ENCODE data around the gene RPL29. TPM values are rescaled to one million over a fixed set of nuclear protein-coding genes. Genes with fewer than 3 reads are reported as not detected.

The RPL29 gene
- total and polyA plus RNA-seq, 2 donors (not counting 3 experiments of a cell fraction or from before 2014, with no cell fraction given) = 1,236 to 2,177 TPM

GRCh38 chr3:52041118-52041731, 45.5 kb upstream of the RPL29 start:
- Histone ChIP-seq H3K27me3 (ENCODE audit: control insufficient read depth in 2 of 2, insufficient read depth in 2 of 2, low read length in 2 of 2) (no peaks in the 10 kb centered on the region), H3K79me2 (ENCODE audit: control insufficient read depth, insufficient read depth, low read length) (no peaks in the 10 kb centered on the region), H3K36me3 (ENCODE audit: control insufficient read depth in 2 of 2, extremely low read depth in 1 of 2, insufficient read depth in 2 of 2, low read length in 2 of 2) (no peaks in the 10 kb centered on the region), H3K9me3 (replicated peaks; ENCODE audit: control insufficient read depth, insufficient read depth, low read length) (no peaks in the 10 kb centered on the region), H3K4me3 (replicated peaks in 1 of 3; ENCODE audit: insufficient read depth in 1 of 3, low read depth in 1 of 3, low read length in 3 of 3) (no peak overlapping the region), H2AFZ (ENCODE audit: low read depth, low read length) (no peak overlapping the region), H3K9ac (replicated peaks; ENCODE audit: extremely low read depth, insufficient read depth, low read length) (no peak overlapping the region), H4K20me1 (replicated peaks; ENCODE audit: control insufficient read depth, extremely low read depth, insufficient read depth, low read length) (no peaks in the 10 kb centered on the region), H3K9me1 (replicated peaks; ENCODE audit: control insufficient read depth, extremely low read depth, insufficient read depth, low read length) (no peaks in the 10 kb centered on the region), H3K4me1 (ENCODE audit: control insufficient read depth, extremely low read depth, insufficient read depth, low read length) (peaks cover 8% of the 10 kb centered on the region), H3K4me2 (ENCODE audit: insufficient read depth, low read length) (no peak overlapping the region), H3K27ac (ENCODE audit: insufficient read depth, low read depth, low read length) (no peak overlapping the region)
- no TSS peak for BruUV-seq (replicated peaks)
- TF ChIP-seq EZH2 (IDR thresholded peaks at IDR 0.05; ENCODE audit: borderline replicate concordance, low read depth, low read length, severe bottlenecking) = no peak
- TF ChIP-seq, protein P1, sequence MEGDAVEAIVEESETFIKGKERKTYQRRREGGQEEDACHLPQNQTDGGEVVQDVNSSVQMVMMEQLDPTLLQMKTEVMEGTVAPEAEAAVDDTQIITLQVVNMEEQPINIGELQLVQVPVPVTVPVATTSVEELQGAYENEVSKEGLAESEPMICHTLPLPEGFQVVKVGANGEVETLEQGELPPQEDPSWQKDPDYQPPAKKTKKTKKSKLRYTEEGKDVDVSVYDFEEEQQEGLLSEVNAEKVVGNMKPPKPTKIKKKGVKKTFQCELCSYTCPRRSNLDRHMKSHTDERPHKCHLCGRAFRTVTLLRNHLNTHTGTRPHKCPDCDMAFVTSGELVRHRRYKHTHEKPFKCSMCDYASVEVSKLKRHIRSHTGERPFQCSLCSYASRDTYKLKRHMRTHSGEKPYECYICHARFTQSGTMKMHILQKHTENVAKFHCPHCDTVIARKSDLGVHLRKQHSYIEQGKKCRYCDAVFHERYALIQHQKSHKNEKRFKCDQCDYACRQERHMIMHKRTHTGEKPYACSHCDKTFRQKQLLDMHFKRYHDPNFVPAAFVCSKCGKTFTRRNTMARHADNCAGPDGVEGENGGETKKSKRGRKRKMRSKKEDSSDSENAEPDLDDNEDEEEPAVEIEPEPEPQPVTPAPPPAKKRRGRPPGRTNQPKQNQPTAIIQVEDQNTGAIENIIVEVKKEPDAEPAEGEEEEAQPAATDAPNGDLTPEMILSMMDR (IDR thresholded peaks at IDR 0.05; ENCODE audit: extremely low read depth in 1 of 2, insufficient read depth in 1 of 2, low read depth in 1 of 2, low read length in 2 of 2) = peak; percentile 10 to 22
- ChIA-PET CTCF (interaction anchor here (1.1 to 5.8 kb wide), 7 partner anchors 12 to 81 kb away, joined by 3 to 43 read pairs (median 7); partner anchors contain the start of gene DUSP7), POLR2A (no interaction called here)
- intact Hi-C loops (cut with micrococcal nuclease) (no loop called here), dilution Hi-C loops (cut with MboI; ENCODE audit: extremely low pct_ligation_motif_present, low sequenced_read_pairs) (no loop called here)
- DNase-seq (ENCODE audit: low read depth, low spot score) = no peak
- no peak for FAIRE-seq

GRCh38 chr3:52040600-52040999, 44.9 kb upstream of the RPL29 start:
- Histone ChIP-seq H3K4me3 (replicated peaks in 1 of 3; ENCODE audit: insufficient read depth in 1 of 3, low read depth in 1 of 3, low read length in 3 of 3) (no peak overlapping the region), H3K4me2 (ENCODE audit: insufficient read depth, low read length) (no peak overlapping the region)
- CTCF ChIA-PET = interaction anchor here (1.1 to 5.8 kb wide), 7 partner anchors 12 to 81 kb away, joined by 3 to 43 read pairs (median 7); partner anchors contain the start of gene DUSP7

More at GRCh38 chr3:52040600-52040999, 44.9 kb upstream of the RPL29 start:
- H3K9me3 ChIP-seq (replicated peaks; ENCODE audit: control insufficient read depth, insufficient read depth, low read length) = no peaks in the 10 kb centered on the region
- no peaks in the 10 kb centered on the region for H4K20me1 ChIP-seq (replicated peaks; ENCODE audit: control insufficient read depth, extremely low read depth, insufficient read depth, low read length)
- H3K36me3 ChIP-seq (ENCODE audit: control insufficient read depth in 2 of 2, extremely low read depth in 1 of 2, insufficient read depth in 2 of 2, low read length in 2 of 2) = no peaks in the 10 kb centered on the region
- no peak overlapping the region for H3K27ac ChIP-seq (ENCODE audit: insufficient read depth, low read depth, low read length)
- no peaks in the 10 kb centered on the region for H3K27me3 ChIP-seq (ENCODE audit: control insufficient read depth in 2 of 2, insufficient read depth in 2 of 2, low read length in 2 of 2)
- no peaks in the 10 kb centered on the region for H3K9me1 ChIP-seq (replicated peaks; ENCODE audit: control insufficient read depth, extremely low read depth, insufficient read depth, low read length)
- no peak overlapping the region for H3K9ac ChIP-seq (replicated peaks; ENCODE audit: extremely low read depth, insufficient read depth, low read length)
- H3K4me1 ChIP-seq (ENCODE audit: control insufficient read depth, extremely low read depth, insufficient read depth, low read length) = peaks cover 1% of the 10 kb centered on the region
- DNase-seq (ENCODE audit: low read depth, low spot score) (no peak), FAIRE-seq (no peak)
- H3K79me2 ChIP-seq (ENCODE audit: control insufficient read depth, insufficient read depth, low read length) = no peaks in the 10 kb centered on the region
- POLR2A ChIA-PET = no interaction called here
- intact Hi-C loops (cut with micrococcal nuclease) = no loop called here
- TF ChIP-seq FOS (IDR thresholded peaks at IDR 0.05; ENCODE audit: borderline replicate concordance, insufficient read depth, low read length) = no peak
- no peak for TF ChIP-seq JUN (IDR thresholded peaks at IDR 0.05; ENCODE audit: borderline replicate concordance, insufficient read depth, insufficient read length, low read depth)
- TF ChIP-seq, protein P1 (IDR thresholded peaks at IDR 0.05; ENCODE audit: extremely low read depth in 1 of 2, insufficient read depth in 1 of 2, low read depth in 1 of 2, low read length in 2 of 2) = no peak
- no peak for TF ChIP-seq MAX (IDR thresholded peaks at IDR 0.05; ENCODE audit: insufficient read depth, insufficient read length)
- TF ChIP-seq POLR2AphosphoS5 (IDR thresholded peaks at IDR 0.05; ENCODE audit: insufficient read depth, low read depth, low read length) = no peak
- no peak for TF ChIP-seq EZH2 (IDR thresholded peaks at IDR 0.05; ENCODE audit: borderline replicate concordance, low read depth, low read length, severe bottlenecking)
- no peak for TF ChIP-seq MYC (IDR thresholded peaks at IDR 0.05; ENCODE audit: low read depth, low read length)
- TF ChIP-seq GATA2 (IDR thresholded peaks at IDR 0.05; ENCODE audit: insufficient read depth, insufficient read length, low read depth, low read length) = no peak
- BruUV-seq (replicated peaks) = no TSS peak
- no peak overlapping the region for H2AFZ ChIP-seq (ENCODE audit: low read depth, low read length)
- dilution Hi-C loops (cut with MboI; ENCODE audit: extremely low pct_ligation_motif_present, low sequenced_read_pairs) = no loop called here

Measured in endothelial cell of umbilical vein (primary cell).